ENCODE measurements around the gene SYNE3. TPM values are rescaled to one million over a fixed set of nuclear protein-coding genes. Genes with fewer than 3 reads are reported as not detected.

SYNE3 gene
- total RNA-seq, 4 donors from 2014 or later: 4.7 to 7.1 (median 5.1) TPM

DNA sequence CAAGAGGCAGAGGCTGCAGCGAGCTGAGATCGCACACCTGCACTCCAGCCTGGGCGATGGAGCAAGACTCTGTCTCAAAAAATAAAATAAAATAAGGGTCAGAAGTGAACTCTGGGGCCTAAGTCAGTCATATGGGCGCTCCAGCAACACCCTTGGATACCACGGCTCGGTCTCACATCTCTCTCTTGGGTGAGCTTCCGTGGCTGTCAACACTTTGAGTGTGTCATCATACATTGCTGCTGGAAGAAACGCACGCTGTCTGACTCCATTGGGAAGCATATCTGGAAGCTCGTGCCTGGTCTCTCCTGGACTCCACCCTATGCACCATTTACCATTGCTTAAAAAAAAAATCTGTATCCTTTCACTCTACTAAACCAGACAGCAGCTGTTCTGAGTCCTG is 38.6 kb upstream of the SYNE3 start:
- in situ Hi-C loops (cut with MboI; ENCODE audit: low sequenced_read_pairs in 4 of 4) (loop anchor here (5.0 to 25.0 kb wide), 6 partner anchors 127 to 857 kb away; partner anchors contain the start of gene BDKRB1 (in 1 of the 4)), intact Hi-C loops (cut with DNase I; ENCODE audit: low total_unique reads) (no loop called here)
- no peaks in the 10 kb centered on the region for H3K27me3 ChIP-seq
- peaks cover under 1 to 9% of the 10 kb centered on the region in 2 donors for H3K4me1 ChIP-seq
- ATAC-seq (no peak), DNase-seq (no peak)
- no peak overlapping the region for H3K4me3 ChIP-seq
- no peaks in the 10 kb centered on the region for H3K36me3 ChIP-seq
- TF ChIP-seq POLR2A (IDR thresholded peaks at IDR 0.05) (no peak), CTCF (IDR thresholded peaks at IDR 0.05 in 4 of 5, conservative IDR thresholded peaks at IDR 0.05 in 1 of 5) (no peak)
- H3K9me3 ChIP-seq: no peaks in the 10 kb centered on the region
- no peak overlapping the region for H3K27ac ChIP-seq

GRCh38 chr14:95553141-95553540 is 36.7 kb upstream of the SYNE3 start:
- H3K4me3 ChIP-seq: no peak overlapping the region
- in situ Hi-C loops (cut with MboI; ENCODE audit: low sequenced_read_pairs in 4 of 4): loop anchor here (10.0 to 25.0 kb wide), 5 partner anchors 222 to 859 kb away; partner anchors contain the start of gene BDKRB1 (in 1 of the 4)
- DNase-seq (no peak), ATAC-seq (no peak)
- H3K36me3 ChIP-seq: no peaks in the 10 kb centered on the region
- no peaks in the 10 kb centered on the region for H3K27me3 ChIP-seq
- no peak overlapping the region for H3K27ac ChIP-seq
- H3K9me3 ChIP-seq: no peaks in the 10 kb centered on the region
- H3K4me1 ChIP-seq: peaks cover 11 to 17% of the 10 kb centered on the region in 2 donors
- TF ChIP-seq CTCF (IDR thresholded peaks at IDR 0.05 in 4 of 5, conservative IDR thresholded peaks at IDR 0.05 in 1 of 5): no peak
- no peak for TF ChIP-seq POLR2A (IDR thresholded peaks at IDR 0.05)
- intact Hi-C loops (cut with DNase I; ENCODE audit: low total_unique reads): no loop called here

DNA sequence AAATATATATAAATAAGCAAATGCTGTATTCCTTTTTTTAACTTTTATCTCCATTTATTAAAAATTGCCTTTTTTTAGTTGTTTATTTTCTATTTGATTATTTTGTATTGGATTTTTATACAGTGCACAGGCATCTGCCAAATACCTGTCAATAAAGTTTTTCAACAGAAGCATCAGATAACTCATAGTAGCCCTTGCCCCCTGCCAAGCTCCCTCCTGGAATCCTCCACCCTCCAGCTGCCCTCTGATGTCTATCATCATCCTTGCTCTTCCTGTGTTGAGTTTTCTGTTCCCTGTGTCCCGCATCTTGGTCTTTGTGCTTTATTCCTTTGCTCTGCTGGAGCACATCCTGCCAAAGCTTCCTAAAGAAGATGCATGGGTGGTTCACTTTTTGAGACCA is 35.0 kb upstream of the SYNE3 start:
- TF ChIP-seq CTCF (IDR thresholded peaks at IDR 0.05 in 4 of 5, conservative IDR thresholded peaks at IDR 0.05 in 1 of 5) (no peak), POLR2A (IDR thresholded peaks at IDR 0.05) (no peak)
- no peaks in the 10 kb centered on the region for H3K36me3 ChIP-seq
- H3K4me3 ChIP-seq: no peak overlapping the region
- no peak overlapping the region for H3K27ac ChIP-seq
- no peak for DNase-seq
- no peak for ATAC-seq
- H3K27me3 ChIP-seq: no peaks in the 10 kb centered on the region
- no peaks in the 10 kb centered on the region for H3K9me3 ChIP-seq
- intact Hi-C loops (cut with DNase I; ENCODE audit: low total_unique reads) (no loop called here), in situ Hi-C loops (cut with MboI; ENCODE audit: low sequenced_read_pairs in 4 of 4) (loop anchor here (10.0 to 25.0 kb wide), 5 partner anchors 223 to 861 kb away; partner anchors contain the start of gene BDKRB1 (in 1 of the 4))
- peaks cover 11 to 19% of the 10 kb centered on the region in 2 donors for H3K4me1 ChIP-seq

DNA sequence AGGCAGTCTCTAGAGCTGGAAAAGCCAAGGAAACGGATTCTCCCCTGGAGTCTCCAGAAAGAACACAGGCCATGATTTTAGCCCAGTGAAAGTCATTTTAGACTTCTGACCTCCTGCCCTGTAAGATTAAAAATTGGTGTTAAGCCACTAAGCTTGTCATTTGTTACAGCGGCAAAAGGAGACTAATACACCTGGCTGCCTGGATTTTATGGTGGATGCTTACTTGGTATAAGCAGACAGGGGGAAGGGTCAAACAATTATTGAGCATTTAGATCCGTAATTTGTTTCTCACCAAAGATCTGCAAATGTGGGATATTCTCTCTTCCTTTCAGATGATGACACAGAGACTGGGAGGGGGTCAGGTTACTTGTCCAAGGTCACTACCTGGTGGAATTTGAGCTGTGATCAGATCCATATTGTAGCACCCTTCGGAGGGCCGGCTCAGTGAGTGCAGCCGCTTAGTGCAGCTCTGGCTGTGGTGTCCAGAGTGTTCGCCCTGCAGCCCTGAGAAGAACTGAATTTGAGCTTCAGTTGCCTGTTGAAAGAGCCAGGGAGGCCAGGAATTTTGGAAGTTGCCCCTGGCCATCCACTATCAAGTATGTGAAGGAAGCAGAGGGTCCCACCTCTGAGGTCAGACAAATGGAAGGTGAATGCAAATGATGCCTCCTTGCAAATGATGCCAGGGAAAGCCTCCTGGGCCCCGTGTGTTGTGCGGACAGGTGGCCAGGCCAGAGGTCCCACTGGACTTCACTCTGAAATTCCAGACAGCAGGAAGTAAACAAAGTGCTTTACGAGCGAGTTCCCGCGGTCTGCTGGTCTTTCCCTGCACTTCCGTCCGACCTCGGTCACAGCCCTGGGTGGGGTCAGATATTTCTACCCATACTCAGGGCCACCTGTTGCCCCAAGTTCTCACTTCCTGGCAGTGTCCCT is 33.5 kb upstream of the SYNE3 start:
- DNase-seq (no peak), ATAC-seq (no peak)
- in situ Hi-C loops (cut with MboI; ENCODE audit: low sequenced_read_pairs in 4 of 4) (loop anchor here (10.0 to 25.0 kb wide), 7 partner anchors 225 to 862 kb away; partner anchors contain the start of genes BDKRB1 (in 1 of the 4) and DICER1 (in 1 of the 4)), intact Hi-C loops (cut with DNase I; ENCODE audit: low total_unique reads) (no loop called here)
- Histone ChIP-seq H3K36me3 (no peaks in the 10 kb centered on the region), H3K4me1 (peaks cover 22 to 24% of the 10 kb centered on the region in 2 donors), H3K27ac (no peak overlapping the region), H3K27me3 (no peaks in the 10 kb centered on the region), H3K9me3 (no peaks in the 10 kb centered on the region), H3K4me3 (no peak overlapping the region)
- TF ChIP-seq CTCF (IDR thresholded peaks at IDR 0.05 in 4 of 5, conservative IDR thresholded peaks at IDR 0.05 in 1 of 5) (no peak), POLR2A (IDR thresholded peaks at IDR 0.05) (no peak)

Measured in gastrocnemius medialis (tissue), 4 donors.